HG03135 (cell line): ENCODE data around the gene ANAPC16.
"Not testable (repeated sequence)": the region's sequence is repeated elsewhere in the genome, so short reads cannot be mapped to it uniquely, and the experiment has no call there.

Source experiments
- ATAC-seq: cut with Tn5 transposase; IDR thresholded peaks from one replicate; pipeline ENCODE4 v1.9.1; 2021; ENCODE audit warnings: mild to moderate bottlenecking, moderate library complexity; ENCODE audit not compliant: unreplicated experiment

The ANAPC16 gene

DNA sequence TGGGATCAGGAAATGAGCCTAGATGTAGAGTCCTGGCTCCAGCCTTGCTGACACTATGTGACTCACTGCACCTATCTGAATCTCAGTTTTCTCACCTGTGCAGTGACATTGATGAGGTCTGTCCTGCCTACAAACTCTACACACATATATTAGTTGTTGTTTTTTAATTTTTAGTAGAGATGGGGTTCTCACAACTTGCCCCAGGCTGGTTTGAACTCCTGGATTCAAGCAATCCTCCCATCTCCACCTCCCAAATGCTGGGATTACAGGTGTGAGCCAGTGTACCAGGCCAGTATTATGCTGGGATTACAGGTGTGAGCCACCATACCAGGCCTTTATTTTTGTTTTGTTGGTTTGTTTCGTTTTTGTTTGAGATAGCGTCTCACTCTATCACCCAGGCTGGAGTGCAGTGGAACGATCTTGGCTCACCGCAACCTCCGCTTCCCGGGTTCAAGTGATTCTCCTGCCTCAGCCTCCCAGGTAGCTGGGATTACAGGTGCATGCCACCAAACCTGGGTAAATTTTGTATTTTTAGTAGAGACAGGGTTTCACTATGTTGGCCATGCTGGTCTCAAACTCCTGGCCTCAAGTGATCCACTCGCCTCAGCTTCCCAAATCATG, 46.1 kb downstream of the ANAPC16 start:
- ATAC-seq, result peak; percentile 19

DNA sequence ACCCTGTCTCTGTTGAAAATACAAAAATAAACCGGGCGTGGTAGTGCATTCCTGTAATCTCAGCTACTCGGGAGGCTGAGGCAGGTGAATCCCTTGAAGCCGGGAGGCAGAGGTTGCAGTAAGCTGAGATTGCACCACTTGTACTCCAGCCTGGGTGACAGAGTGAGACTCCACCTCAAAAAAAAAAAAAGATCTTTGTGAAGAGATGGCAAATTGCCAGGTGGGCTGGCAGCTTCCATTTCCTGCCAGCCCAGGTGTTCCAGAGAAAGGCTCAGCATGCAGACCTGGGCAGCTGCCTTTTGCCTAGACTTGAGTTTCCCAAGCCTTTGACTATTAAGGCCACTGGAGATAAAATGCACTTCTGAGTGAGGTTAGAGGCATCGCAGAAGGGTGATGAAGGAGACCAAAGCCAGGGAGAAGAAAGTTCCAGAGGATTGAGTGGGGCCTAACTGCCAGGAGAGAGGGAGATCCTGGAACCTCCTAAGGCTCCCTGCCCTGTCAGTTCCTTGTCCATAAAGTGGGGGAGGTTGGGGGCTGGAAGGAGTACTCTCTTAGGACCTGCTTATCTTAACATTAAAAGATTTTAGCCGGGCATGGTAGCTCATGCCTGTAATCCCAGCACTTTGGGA, 47.9 kb downstream of the ANAPC16 start:
- no peak for ATAC-seq

DNA sequence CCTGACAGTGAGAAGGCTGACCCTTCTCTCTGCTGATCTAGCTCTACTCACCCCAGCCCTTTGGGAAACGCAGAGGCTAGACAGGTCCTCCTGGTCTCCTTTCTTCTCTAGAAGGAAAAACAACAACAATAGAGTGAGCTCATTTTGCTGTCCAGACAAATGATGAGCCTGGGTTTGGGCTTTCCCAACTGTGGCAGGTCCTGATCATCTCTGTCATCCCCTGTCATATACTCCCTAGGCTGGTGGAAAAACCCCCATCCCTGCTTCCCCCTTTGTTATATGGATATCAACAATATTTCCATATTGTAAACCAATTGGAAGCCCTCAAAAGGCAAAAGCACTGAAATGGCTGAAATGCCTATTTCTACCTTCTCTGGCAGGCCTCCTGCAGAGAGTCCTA, 48.7 kb downstream of the ANAPC16 start:
- no peak for ATAC-seq

DNA sequence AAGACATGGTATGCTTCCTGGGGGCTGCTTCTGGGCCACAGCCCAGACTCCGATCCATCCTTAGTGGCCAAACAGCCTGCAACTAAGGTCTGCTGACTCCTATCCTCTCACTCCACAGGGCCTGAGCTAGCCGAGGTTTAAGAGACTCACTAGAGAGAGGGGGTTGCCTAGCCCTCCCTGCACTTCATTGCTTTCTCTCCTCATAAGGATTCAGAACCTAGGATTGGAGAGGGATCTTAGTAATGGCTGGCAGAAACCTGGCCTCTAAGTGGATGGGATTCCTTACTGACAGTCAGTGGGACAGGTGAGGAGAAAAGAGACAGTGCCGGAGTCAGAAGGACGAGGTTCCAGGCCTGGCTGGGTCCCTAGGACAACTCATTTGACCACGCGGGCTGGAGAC, 49.7 kb downstream of the ANAPC16 start:
- ATAC-seq, result no peak

DNA sequence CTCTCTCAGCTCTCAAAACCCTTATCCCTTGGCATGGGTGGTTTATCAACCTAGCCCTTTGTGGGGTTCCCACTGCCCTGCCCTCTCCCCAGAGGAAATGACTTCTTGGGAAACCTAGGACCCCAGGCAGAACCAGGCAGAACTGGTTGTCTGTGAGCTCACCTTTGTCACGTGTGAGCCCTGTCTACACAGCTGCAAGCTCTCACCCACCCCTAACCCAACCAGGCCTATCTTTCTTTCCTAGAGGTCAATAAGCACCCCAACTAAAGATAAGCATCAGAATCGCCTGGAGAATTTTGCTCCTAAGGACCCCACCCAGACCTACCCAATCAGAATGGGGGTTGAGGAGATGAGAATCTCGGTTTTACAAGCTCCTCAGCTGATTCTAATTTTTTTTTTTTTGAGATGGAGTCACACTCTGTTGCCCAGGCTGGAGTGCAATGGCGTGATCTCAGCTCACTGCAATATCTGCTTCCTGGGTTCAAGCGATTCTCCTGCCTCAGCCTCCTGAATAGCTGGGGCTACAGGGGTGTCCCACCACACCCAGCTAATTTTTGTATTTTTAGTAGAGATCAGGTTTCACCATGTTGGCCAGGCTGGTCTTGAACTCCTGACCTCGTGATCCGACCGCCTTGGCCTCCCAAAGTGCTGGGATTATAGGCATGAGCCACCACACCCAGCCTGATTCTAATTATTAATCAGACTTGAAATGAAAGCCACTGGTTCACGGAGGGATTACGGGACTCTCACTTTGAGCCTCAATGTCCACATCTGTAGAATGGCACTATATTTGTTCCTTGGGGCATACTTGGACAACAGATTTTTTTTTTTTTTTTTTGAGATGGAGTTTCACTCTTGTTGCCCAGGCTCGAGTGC, 50.4 kb downstream of the ANAPC16 start:
- ATAC-seq, result no peak

DNA sequence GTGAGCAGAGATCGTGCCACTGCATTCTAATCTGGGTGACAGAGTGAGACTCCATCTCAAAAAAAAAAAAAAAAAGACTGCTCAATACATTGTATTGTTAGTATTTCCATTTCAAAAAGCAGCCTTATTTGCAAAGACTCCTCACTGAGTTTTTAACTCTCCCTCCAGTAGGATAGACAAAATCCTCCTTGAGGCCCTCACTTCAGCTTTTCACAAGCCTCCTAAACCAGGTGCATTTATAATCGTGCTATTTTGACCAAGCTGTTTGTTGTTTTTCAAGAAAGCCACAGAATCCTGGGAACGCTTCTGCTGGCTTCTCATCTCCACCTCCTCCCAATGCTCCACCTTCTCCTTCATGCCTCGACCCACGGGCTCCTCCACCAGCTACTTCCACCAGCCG, 51.6 kb downstream of the ANAPC16 start:
- ATAC-seq, result no peak

DNA sequence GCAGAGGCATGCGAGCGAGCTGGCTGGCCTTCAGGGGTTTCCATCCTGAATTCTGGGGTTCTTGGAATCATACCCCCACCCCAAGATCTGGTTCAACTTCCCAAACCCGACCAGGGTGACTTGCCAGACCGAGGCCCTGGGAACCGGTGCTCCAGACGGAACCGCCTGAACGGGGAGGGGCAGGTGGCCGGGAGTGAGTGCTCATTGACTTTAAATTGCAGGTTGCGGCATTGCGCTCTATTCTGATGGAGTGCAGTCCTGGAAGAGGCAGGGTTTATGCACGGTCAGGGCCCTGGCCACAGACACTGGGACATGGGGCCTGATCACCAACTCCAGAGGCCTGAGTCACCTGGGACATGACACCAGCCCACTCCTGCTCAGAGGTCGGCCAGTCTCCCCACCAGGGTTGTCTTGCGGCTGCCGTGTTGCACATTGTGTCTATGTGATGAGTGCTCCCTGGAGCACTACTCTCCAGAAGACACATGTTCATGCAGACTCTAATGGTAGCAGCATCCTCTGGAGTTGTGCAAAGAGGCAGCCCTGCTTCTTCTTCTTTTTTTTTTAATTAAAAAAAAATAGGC, 52.1 kb downstream of the ANAPC16 start:
- no peak for ATAC-seq

DNA sequence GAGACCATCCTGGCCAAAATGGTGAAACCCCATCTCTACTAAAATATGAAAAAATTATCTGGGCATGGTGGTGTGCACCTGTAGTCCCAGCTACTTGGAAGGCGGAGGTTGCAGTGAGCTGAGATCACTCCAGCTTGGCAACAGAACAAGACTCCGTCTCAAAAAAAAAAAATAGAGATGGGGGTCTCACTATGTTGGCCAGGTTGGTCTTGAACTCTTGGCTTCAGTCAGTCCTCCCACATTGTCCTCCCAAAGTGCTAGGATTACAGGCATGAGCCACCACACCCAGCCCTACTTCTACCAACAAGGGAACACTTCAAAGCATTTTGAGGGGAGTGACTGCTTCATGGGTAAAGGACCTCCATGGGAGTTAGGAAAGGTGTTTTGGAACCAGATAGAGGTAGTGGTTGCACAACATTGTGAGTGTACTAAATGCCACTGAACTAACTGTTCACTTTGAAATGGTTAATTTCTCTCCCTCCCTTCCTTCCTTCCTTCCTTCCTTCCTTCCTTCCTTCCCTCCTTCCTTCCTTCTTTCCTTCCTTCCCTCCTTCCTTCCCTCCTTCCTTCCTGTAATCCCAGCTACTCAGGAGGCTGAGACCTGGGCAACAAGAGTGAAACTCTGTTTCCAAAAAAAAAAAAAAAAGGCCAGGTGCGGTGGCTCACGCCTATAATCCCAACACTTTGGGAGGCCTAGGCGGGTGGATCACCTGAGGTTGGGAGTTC, 52.8 kb downstream of the ANAPC16 start:
- not testable (repeated sequence) for ATAC-seq

DNA sequence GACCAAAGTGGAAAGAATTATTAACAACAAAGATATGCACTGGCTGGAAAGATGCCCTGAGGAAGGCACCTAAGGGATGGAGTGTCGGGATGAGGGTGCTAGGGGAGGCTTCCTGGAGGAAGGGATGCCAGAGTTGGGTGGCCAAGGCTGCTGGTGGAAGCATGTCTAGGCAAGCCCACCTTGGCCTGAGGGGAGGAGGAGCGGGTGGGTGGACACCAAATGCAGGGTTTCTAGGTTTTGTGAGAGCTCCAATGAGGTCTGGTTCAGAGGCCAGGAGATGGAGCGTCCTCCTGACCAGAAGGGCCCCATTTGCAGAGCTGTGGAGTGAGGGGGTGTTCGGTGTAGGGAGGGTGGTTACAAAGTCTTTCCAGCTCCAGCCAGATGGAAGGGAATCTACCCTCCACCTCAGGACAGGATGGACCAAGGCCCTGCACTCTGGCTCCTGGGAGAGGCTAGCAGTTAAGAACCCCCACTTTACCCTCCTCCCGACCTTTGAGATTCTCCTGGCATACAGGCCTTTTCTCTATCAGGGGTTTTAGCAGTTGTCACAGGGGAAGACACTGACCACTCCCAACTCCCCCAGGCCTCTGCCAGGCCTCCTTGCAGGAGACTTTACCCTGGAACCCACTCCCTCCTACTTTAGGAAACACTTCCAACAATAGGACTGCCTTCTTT, 54.9 kb downstream of the ANAPC16 start:
- ATAC-seq, result no peak

DNA sequence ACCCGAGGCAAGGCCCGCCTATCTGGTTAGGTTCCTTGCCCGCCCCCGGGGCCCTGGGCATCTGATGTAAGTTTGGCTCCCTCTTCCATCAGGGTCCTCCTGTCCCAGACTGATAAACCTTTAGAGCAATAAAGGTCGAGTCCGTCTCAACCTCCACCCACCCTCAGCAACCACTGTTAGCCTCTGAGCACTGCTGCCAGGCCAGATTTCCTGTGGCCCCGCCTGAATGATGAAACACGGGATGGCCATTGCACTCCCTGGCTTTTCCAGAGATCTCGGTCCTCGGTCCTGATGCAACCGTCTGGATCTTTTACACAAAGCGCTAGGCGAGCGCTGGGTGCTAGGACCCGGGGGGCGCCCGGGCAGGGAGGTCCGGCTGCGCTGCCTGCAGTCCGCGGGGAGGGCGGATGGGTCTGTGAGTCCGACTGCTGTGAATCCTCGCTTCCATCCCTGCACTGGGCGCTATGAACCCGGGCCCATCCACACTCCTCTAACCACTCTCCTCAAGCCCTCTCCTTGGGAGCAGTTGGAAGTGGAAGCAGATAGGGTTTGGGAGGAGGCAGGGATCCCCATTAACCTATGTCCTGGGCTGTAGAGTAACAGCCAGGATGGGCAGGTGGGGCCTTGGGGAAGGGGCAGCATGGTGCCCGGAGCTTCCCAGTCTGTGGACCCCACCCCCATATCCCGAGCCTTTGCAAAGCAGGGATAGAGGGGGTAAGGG, 57.0 kb downstream of the ANAPC16 start:
- peak; percentile 26 for ATAC-seq

DNA sequence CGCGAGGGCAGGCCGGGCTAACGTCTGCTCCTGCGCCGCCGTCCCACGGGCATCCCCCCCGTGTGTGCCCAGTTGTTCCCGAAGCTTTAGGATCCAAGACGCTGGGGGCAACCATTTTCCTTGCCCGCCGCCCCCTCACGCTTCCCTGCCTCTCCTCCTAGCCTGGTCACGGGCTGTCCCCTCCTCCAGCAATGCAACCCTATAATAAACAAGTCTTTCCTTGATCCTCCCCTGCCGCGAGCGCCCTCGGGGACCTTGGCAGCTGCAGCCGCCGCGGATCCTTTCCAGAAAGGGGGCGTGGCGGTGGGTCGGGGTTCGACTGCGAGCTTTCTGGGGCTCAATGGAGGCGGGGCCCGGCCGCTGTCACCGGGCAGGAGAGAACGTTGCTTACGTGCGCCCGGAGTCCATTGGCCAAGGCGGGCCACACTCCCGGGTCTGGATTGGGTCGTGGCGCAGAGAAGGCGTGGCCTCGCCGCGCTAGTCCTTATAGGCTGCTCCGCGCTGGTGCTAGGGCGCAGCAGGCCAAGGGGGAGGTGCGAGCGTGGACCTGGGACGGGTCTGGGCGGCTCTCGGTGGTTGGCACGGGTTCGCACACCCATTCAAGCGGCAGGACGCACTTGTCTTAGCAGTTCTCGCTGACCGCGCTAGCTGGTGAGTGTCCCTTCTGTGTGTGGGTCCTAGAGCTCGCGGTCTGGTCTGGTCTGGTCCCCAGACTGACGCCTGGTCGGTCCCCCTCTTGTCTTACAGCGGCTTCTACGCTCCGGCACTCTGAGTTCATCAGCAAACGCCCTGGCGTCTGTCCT, 57.8 kb downstream of the ANAPC16 start, which contains the start of gene DDIT4:
Gene DDIT4, plus strand, starts transcription at position 515 of the 803 bp plus-strand sequence. CDS start 293 bp downstream, outside the sequence.
- peak; percentile 92 for ATAC-seq

DNA sequence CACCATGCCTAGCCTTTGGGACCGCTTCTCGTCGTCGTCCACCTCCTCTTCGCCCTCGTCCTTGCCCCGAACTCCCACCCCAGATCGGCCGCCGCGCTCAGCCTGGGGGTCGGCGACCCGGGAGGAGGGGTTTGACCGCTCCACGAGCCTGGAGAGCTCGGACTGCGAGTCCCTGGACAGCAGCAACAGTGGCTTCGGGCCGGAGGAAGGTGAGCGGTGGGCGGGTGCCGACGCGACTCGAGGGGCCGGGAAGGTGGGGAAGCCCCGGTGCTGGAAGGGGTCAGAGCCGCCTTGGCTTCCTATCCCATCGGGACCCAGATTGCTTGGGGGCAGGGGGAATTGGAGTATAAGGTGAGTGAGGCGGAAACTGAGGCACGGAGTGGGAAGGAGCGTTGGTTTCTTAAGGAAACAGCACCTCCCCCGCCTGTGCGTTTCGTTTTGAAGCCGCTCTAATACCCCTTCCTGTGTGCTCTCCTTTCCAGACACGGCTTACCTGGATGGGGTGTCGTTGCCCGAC, 58.5 kb downstream of the ANAPC16 start:
- peak; percentile 1 for ATAC-seq

DNA sequence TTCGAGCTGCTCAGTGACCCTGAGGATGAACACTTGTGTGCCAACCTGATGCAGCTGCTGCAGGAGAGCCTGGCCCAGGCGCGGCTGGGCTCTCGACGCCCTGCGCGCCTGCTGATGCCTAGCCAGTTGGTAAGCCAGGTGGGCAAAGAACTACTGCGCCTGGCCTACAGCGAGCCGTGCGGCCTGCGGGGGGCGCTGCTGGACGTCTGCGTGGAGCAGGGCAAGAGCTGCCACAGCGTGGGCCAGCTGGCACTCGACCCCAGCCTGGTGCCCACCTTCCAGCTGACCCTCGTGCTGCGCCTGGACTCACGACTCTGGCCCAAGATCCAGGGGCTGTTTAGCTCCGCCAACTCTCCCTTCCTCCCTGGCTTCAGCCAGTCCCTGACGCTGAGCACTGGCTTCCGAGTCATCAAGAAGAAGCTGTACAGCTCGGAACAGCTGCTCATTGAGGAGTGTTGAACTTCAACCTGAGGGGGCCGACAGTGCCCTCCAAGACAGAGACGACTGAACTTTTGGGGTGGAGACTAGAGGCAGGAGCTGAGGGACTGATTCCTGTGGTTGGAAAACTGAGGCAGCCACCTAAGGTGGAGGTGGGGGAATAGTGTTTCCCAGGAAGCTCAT, 59.0 kb downstream of the ANAPC16 start:
- no peak for ATAC-seq

DNA sequence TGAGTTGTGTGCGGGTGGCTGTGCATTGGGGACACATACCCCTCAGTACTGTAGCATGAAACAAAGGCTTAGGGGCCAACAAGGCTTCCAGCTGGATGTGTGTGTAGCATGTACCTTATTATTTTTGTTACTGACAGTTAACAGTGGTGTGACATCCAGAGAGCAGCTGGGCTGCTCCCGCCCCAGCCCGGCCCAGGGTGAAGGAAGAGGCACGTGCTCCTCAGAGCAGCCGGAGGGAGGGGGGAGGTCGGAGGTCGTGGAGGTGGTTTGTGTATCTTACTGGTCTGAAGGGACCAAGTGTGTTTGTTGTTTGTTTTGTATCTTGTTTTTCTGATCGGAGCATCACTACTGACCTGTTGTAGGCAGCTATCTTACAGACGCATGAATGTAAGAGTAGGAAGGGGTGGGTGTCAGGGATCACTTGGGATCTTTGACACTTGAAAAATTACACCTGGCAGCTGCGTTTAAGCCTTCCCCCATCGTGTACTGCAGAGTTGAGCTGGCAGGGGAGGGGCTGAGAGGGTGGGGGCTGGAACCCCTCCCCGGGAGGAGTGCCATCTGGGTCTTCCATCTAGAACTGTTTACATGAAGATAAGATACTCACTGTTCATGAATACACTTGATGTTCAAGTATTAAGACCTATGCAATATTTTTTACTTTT, 59.7 kb downstream of the ANAPC16 start:
- ATAC-seq, result no peak

DNA sequence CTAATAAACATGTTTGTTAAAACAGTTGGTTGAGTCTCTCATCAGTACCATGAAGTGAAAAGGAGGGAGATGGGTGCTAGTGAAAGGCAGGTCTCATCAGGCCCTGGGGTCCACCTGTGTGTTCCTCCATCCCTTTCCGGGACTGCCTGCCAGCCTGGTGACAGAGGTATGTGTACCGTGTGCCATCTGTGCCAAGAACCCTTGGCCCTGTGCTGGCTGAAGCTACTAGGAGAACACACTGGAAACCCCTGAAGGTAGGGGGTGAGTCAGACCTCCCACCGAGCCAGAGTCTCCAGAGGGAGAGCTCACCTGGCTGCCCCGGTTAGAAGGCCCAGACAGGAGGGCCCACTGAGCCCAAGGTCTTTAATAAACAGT, 60.2 kb downstream of the ANAPC16 start:
- ATAC-seq, result no peak

DNA sequence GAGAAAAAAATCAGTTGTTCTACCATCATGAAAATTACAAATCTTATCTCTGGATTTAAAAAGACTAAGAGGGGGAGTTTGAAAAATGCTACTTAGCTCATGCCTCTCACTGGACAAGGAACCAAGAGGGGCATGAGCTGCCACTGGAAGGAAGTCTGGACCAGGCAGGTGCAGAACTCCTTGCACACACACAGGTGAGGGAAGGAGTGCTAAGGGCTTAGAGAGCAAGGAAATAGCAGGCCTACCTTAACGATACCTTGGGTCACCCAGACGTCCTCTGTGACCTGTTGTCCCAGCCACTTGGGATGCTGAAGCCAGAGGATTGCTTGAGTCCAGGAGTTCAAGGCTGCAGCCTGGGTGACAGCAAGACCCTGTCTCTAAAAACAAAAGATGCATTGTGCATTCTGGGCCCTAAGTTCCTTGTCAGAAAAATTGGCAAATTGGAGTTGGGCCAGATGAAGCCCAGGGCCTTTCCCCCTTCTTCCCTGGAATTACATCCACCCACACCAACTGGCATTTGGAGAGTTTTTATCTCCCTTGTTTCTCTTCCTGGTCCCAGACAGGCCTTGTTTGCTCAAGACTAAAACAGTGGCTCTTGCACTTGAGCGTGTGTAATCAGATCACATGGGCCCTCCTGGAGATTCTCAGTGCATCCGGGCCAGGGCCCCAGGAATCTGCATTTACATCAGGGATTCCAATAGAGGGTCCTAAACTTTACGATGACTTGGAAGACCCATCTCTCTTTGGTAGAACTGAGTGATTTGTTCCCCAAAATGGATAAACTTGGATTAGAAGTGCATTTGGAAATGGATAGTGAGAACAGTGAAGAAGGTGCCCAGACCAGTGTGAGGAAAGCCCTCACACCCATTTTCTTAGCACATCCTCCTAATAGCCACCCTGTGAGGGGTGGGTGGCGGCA, 60.9 kb downstream of the ANAPC16 start:
- no peak for ATAC-seq
